Activated B cell treated with CpG ODN at 0.5 μM for 24 hours (primary cell): ENCODE measurements around the gene RACGAP1. TPM values are rescaled to one million over a fixed set of nuclear protein-coding genes. Genes with fewer than 3 reads are reported as not detected.

Experiments
- ATAC-seq: fragments of 200-7000 bp; cut with Tn5 transposase; one replicate; pipeline ENCODE4 v1.10.0; 2021; ENCODE audit warnings: low read depth, mild to moderate bottlenecking, moderate library complexity
- CTCF ChIA-PET: fragments of 350-600 bp; sonication (Branson Sonifier 250); formaldehyde crosslinking; loops from one replicate; lab custom pipeline; 2021; ENCODE audit warnings: antibody characterized with exemption; lab: Charles Lee
- POLR2A ChIA-PET: fragments of 350-600 bp; sonication (Branson Sonifier 250); formaldehyde crosslinking; loops from one replicate; lab custom pipeline; 2021; ENCODE audit warnings: antibody characterized with exemption; lab: Charles Lee
- DNase-seq: peaks from one replicate; pipeline ENCODE4 v3.0.0; 2022
- H3K27ac Mint-ChIP-seq: one replicate; pipeline ENCODE4 v1.8.0; 2020; ENCODE audit warnings: mixed read lengths
- H3K27me3 Mint-ChIP-seq: one replicate; pipeline ENCODE4 v1.8.0; 2021; ENCODE audit warnings: mixed read lengths
- H3K36me3 Mint-ChIP-seq: one replicate; pipeline ENCODE4 v1.8.0; 2021; ENCODE audit warnings: low read depth, mixed read lengths
- H3K4me1 Mint-ChIP-seq: one replicate; pipeline ENCODE4 v1.8.0; 2021; ENCODE audit warnings: mixed read lengths
- H3K4me3 Mint-ChIP-seq: one replicate; pipeline ENCODE4 v1.8.0; 2020; ENCODE audit warnings: mild to moderate bottlenecking, mixed read lengths
- H3K9me3 Mint-ChIP-seq: one replicate; pipeline ENCODE4 v1.8.0; 2020; ENCODE audit warnings: mixed read lengths
- intact Hi-C: fragments of 100-400 bp; cut with micrococcal nuclease; formaldehyde crosslinking; loops from one replicate; pipeline ENCODE4 v1.15.1; 2024
- total RNA-seq: library from RNA; stranded (reverse); gene quantifications from 2 replicates; pipeline ENCODE4 v1.2.3, GENCODE V29; 2022
- TF ChIP-seq, protein P1 (sequence below): fragments of 200-600 bp; IDR thresholded peaks from one replicate; pipeline ENCODE4 v1.8.0; 2022; ENCODE audit warnings: antibody characterized with exemption, mild to moderate bottlenecking

RACGAP1 gene
- total RNA-seq, 1 donor from 2014 or later = 12.6 TPM

DNA sequence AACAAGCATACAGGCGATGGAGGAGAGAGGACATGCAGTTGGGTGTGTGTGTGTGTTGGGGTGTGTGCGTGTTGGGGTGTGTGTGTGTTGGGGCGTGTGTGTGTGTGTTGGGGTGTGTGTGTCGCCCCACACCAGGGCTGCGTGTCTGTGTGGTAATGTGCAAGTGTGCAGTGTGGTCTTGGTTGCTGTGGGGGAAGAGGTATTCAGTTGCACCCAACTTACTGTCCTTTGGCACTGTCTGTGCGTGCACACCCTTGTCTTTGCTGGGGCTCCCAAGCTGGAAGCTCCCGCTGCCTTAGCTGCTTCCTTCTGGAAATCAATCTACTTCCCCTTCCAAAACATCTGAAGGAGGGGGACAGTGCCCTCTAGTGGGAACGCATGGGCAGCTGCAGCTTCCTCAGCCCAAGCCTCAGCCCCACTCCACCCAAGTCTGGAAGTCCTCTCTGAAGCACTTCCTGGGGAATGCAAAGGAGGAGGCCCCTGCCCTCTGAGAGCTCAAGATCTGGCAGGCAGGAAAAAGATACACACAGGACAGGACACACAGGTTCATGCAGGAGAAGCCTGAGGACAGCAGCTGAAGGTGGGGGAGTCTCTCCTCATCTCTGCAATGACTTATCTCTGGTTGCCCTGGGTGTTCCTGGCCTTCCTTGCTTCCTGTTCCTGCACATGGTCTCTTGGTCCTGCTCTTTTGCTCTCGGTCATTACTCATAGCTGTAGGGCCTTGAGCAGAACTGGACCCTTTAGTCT lies 45.2 kb upstream of the RACGAP1 start:
- H3K27ac Mint-ChIP-seq = no peak overlapping the region
- ChIA-PET POLR2A (interaction anchor here (1.4 kb wide), 1 partner anchor 103 kb away, joined by 4 read pairs; no protein-coding TSS in a partner anchor), CTCF (interaction anchor here (0.6 to 7.6 kb wide), 16 partner anchors 9 to 127 kb away, joined by 3 to 73 read pairs (median 4); partner anchors contain the start of genes CERS5, COX14 and GPD1)
- ATAC-seq (peak; percentile 58), DNase-seq (peak; percentile 53)
- TF ChIP-seq, protein P1, sequence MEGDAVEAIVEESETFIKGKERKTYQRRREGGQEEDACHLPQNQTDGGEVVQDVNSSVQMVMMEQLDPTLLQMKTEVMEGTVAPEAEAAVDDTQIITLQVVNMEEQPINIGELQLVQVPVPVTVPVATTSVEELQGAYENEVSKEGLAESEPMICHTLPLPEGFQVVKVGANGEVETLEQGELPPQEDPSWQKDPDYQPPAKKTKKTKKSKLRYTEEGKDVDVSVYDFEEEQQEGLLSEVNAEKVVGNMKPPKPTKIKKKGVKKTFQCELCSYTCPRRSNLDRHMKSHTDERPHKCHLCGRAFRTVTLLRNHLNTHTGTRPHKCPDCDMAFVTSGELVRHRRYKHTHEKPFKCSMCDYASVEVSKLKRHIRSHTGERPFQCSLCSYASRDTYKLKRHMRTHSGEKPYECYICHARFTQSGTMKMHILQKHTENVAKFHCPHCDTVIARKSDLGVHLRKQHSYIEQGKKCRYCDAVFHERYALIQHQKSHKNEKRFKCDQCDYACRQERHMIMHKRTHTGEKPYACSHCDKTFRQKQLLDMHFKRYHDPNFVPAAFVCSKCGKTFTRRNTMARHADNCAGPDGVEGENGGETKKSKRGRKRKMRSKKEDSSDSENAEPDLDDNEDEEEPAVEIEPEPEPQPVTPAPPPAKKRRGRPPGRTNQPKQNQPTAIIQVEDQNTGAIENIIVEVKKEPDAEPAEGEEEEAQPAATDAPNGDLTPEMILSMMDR = peak; percentile 40
- no peaks in the 10 kb centered on the region for H3K36me3 Mint-ChIP-seq
- peaks cover 4% of the 10 kb centered on the region for H3K4me1 Mint-ChIP-seq
- intact Hi-C loops = loop anchor here (1.0 to 10.0 kb wide), 4 partner anchors 33 to 564 kb away; no protein-coding TSS in a partner anchor
- no peaks in the 10 kb centered on the region for H3K9me3 Mint-ChIP-seq
- H3K4me3 Mint-ChIP-seq = no peak overlapping the region
- peaks cover 11% of the 10 kb centered on the region for H3K27me3 Mint-ChIP-seq

DNA sequence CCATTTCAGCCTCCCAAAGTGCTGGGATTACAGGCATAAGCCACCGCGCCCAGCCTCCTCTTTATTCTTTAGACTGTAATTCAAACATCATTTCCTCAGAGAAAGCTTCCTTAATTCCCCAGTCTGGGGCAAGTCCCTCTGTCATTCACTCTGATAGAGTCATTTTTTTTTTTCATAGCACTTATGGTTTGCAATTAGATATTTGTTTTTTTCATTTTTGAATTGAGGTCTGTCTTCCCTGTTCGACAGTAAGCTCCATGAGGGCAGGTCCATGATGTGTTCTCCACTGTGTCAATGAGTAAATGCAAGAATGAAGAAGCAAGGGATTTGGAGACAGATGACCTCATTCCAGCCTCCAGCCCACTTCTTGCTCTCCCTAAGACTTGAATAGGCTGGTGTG lies 44.2 kb upstream of the RACGAP1 start:
- H3K9me3 Mint-ChIP-seq = no peaks in the 10 kb centered on the region
- peaks cover 11% of the 10 kb centered on the region for H3K27me3 Mint-ChIP-seq
- DNase-seq = no peak
- ChIA-PET POLR2A (interaction anchor here (1.0 kb wide), 1 partner anchor 45 kb away, joined by 3 read pairs; no protein-coding TSS in a partner anchor), CTCF (interaction anchor here (0.6 to 7.6 kb wide), 9 partner anchors 9 to 223 kb away, joined by 3 to 73 read pairs (median 5); no protein-coding TSS in a partner anchor)
- ATAC-seq = no peak
- intact Hi-C loops = no loop called here
- TF ChIP-seq, protein P1 = no peak
- H3K4me3 Mint-ChIP-seq = no peak overlapping the region
- peaks cover 4% of the 10 kb centered on the region for H3K4me1 Mint-ChIP-seq
- H3K36me3 Mint-ChIP-seq = no peaks in the 10 kb centered on the region
- no peak overlapping the region for H3K27ac Mint-ChIP-seq

DNA sequence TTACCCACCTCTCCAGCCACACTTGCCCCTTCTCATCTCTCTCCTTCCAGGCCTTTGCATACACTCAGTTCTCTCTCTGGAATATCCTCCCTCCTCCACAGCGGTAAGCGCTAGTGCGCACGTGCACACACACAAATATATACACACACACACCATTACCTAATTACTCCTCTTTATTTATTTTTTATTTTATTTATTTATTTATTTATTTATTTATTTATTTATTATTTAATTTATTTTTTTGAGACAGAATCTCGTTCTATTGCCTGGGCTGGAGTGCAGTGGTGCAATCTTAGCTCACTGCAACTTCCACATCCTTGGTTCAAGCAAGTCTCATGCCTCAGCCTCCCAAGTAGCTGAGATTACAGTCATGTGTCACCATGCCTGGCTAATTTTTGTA lies 43.8 kb upstream of the RACGAP1 start:
- ATAC-seq = no peak
- Mint-ChIP-seq H3K27me3 (peaks cover 13% of the 10 kb centered on the region), H3K27ac (no peak overlapping the region), H3K9me3 (no peaks in the 10 kb centered on the region), H3K36me3 (no peaks in the 10 kb centered on the region), H3K4me1 (peaks cover 4% of the 10 kb centered on the region), H3K4me3 (no peak overlapping the region)
- CTCF ChIA-PET = interaction anchor here (0.6 to 7.6 kb wide), 10 partner anchors 8 to 224 kb away, joined by 3 to 73 read pairs (median 5); no protein-coding TSS in a partner anchor
- no peak for DNase-seq
- TF ChIP-seq, protein P1 = no peak
- POLR2A ChIA-PET = interaction anchor here (0.6 to 1.0 kb wide), 2 partner anchors 45 to 1161 kb away, joined by 3 read pairs; no protein-coding TSS in a partner anchor
- intact Hi-C loops = no loop called here

GRCh38 chr12:50066402-50066801 lies 41.1 kb upstream of the RACGAP1 start:
- Mint-ChIP-seq H3K27ac (no peak overlapping the region), H3K36me3 (no peaks in the 10 kb centered on the region), H3K4me1 (peaks cover 4% of the 10 kb centered on the region), H3K4me3 (no peak overlapping the region), H3K27me3 (peaks cover 10% of the 10 kb centered on the region), H3K9me3 (no peaks in the 10 kb centered on the region)
- ChIA-PET POLR2A (interaction anchor here (0.6 kb wide), 2 partner anchors 9 to 477 kb away, joined by 3 read pairs; partner anchors contain the start of gene ASIC1), CTCF (interaction anchor here (1.1 to 7.6 kb wide), 3 partner anchors 11 to 109 kb away, joined by 3 to 73 read pairs (median 15); no protein-coding TSS in a partner anchor)
- intact Hi-C loops = no loop called here
- TF ChIP-seq, protein P1 = no peak
- ATAC-seq (no peak), DNase-seq (no peak)
